ENCODE data around the gene SPATA21.

DNA sequence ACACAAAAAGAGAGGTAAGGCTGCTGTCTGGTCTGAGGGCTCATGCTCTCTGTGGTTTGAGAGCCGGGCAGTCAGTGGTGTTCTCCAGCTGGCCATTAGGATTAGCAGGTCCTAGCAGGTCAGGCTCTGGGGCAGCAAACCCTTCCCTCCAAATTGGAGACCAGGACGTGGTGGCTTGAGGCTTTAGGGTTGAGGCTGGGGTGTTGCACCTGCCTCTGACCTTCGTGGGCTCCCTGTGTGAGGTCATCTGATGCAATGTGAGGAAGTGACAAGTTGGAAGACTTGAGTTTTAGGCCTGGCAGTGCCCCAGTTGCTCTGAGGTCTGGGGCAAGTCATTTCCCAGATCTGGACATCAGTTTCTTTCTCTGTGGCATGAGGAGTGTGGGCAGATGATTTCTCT, 45.8 kb downstream of the SPATA21 start:
- TF ChIP-seq RXRA (IDR thresholded peaks at IDR 0.05) (no peak), FOXA1 (IDR thresholded peaks at IDR 0.05) (no peak), GABPA (IDR thresholded peaks at IDR 0.05 in 1 of 2, conservative IDR thresholded peaks at IDR 0.05 in 1 of 2) (no peak), HNF4A (conservative IDR thresholded peaks at IDR 0.05) (no peak), HNF4G (IDR thresholded peaks at IDR 0.05) (no peak), JUND (IDR thresholded peaks at IDR 0.05) (no peak)
- TF ChIP-seq, protein P1, sequence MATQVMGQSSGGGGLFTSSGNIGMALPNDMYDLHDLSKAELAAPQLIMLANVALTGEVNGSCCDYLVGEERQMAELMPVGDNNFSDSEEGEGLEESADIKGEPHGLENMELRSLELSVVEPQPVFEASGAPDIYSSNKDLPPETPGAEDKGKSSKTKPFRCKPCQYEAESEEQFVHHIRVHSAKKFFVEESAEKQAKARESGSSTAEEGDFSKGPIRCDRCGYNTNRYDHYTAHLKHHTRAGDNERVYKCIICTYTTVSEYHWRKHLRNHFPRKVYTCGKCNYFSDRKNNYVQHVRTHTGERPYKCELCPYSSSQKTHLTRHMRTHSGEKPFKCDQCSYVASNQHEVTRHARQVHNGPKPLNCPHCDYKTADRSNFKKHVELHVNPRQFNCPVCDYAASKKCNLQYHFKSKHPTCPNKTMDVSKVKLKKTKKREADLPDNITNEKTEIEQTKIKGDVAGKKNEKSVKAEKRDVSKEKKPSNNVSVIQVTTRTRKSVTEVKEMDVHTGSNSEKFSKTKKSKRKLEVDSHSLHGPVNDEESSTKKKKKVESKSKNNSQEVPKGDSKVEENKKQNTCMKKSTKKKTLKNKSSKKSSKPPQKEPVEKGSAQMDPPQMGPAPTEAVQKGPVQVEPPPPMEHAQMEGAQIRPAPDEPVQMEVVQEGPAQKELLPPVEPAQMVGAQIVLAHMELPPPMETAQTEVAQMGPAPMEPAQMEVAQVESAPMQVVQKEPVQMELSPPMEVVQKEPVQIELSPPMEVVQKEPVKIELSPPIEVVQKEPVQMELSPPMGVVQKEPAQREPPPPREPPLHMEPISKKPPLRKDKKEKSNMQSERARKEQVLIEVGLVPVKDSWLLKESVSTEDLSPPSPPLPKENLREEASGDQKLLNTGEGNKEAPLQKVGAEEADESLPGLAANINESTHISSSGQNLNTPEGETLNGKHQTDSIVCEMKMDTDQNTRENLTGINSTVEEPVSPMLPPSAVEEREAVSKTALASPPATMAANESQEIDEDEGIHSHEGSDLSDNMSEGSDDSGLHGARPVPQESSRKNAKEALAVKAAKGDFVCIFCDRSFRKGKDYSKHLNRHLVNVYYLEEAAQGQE (IDR thresholded peaks at IDR 0.05) = no peak
- TF ChIP-seq, protein P2, sequence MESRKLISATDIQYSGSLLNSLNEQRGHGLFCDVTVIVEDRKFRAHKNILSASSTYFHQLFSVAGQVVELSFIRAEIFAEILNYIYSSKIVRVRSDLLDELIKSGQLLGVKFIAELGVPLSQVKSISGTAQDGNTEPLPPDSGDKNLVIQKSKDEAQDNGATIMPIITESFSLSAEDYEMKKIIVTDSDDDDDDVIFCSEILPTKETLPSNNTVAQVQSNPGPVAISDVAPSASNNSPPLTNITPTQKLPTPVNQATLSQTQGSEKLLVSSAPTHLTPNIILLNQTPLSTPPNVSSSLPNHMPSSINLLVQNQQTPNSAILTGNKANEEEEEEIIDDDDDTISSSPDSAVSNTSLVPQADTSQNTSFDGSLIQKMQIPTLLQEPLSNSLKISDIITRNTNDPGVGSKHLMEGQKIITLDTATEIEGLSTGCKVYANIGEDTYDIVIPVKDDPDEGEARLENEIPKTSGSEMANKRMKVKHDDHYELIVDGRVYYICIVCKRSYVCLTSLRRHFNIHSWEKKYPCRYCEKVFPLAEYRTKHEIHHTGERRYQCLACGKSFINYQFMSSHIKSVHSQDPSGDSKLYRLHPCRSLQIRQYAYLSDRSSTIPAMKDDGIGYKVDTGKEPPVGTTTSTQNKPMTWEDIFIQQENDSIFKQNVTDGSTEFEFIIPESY (IDR thresholded peaks at IDR 0.05) = no peak
- TF ChIP-seq, protein P3, sequence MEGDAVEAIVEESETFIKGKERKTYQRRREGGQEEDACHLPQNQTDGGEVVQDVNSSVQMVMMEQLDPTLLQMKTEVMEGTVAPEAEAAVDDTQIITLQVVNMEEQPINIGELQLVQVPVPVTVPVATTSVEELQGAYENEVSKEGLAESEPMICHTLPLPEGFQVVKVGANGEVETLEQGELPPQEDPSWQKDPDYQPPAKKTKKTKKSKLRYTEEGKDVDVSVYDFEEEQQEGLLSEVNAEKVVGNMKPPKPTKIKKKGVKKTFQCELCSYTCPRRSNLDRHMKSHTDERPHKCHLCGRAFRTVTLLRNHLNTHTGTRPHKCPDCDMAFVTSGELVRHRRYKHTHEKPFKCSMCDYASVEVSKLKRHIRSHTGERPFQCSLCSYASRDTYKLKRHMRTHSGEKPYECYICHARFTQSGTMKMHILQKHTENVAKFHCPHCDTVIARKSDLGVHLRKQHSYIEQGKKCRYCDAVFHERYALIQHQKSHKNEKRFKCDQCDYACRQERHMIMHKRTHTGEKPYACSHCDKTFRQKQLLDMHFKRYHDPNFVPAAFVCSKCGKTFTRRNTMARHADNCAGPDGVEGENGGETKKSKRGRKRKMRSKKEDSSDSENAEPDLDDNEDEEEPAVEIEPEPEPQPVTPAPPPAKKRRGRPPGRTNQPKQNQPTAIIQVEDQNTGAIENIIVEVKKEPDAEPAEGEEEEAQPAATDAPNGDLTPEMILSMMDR (IDR thresholded peaks at IDR 0.05; ENCODE audit: low read depth, low read length, missing input control) = no peak
